DOHH2 (cell line): ENCODE results near the gene CARD14.

Source experiments
- H3F3A ChIP-seq: fragments of 200-600 bp; sonication (generic), shearing (Covaris generic); 2 replicates; pipeline ENCODE4 v1.6.0; 2016; ENCODE audit warnings: antibody characterized with exemption, mild to moderate bottlenecking; ENCODE audit not compliant: control insufficient read depth, insufficient read depth
- H3K27ac ChIP-seq: fragments of 200-600 bp; sonication (generic); 2 replicates; pipeline ENCODE4 v1.5.1; 2014; ENCODE audit warnings: low read depth, mild to moderate bottlenecking, low read length, moderate library complexity
- H3K27me3 ChIP-seq: fragments of 200-600 bp; sonication (generic); 2 replicates; pipeline ENCODE4 v1.6.1; 2014; ENCODE audit warnings: mild to moderate bottlenecking, low read length, mixed read lengths; ENCODE audit not compliant: control insufficient read depth
- H3K36me3 ChIP-seq: fragments of 200-600 bp; sonication (generic); 2 replicates; pipeline ENCODE4 v1.6.1; 2014; ENCODE audit warnings: mild to moderate bottlenecking, low read length, moderate library complexity, mixed read lengths; ENCODE audit not compliant: control insufficient read depth
- H3K4me1 ChIP-seq: fragments of 200-600 bp; sonication (generic); 2 replicates; pipeline ENCODE4 v1.6.1; 2014; ENCODE audit warnings: mild to moderate bottlenecking, low read length, mixed read lengths; ENCODE audit not compliant: control insufficient read depth
- H3K4me2 ChIP-seq: fragments of 200-600 bp; sonication (generic); 2 replicates; pipeline ENCODE4 v1.6.0; 2014; ENCODE audit warnings: mild to moderate bottlenecking, low read length, moderate library complexity
- H3K4me3 ChIP-seq: fragments of 200-600 bp; sonication (generic); 2 replicates; pipeline ENCODE4 v1.5.1; 2014; ENCODE audit warnings: mild to moderate bottlenecking, low read length, mixed read lengths
- H3K79me2 ChIP-seq: fragments of 200-600 bp; sonication (generic); 2 replicates; pipeline ENCODE4 v1.6.1; 2014; ENCODE audit warnings: mild to moderate bottlenecking, low read length, mixed read lengths; ENCODE audit not compliant: control insufficient read depth
- H3K9me2 ChIP-seq: fragments of 200-600 bp; sonication (generic); replicated peaks from 2 replicates; pipeline ENCODE4 v1.6.1; 2014; ENCODE audit warnings: mild to moderate bottlenecking, low read length, mixed read lengths; ENCODE audit not compliant: control insufficient read depth
- H3K9me3 ChIP-seq: fragments of 200-600 bp; sonication (generic); 2 replicates; pipeline ENCODE4 v1.6.1; 2014; ENCODE audit warnings: antibody characterized with exemption, low read length, mixed read lengths; ENCODE audit not compliant: control insufficient read depth, insufficient read depth
- H4K20me1 ChIP-seq: fragments of 200-600 bp; sonication (generic); 2 replicates; pipeline ENCODE4 v1.6.0; 2014; ENCODE audit warnings: low read depth, mild to moderate bottlenecking, antibody characterized with exemption, low read length, moderate library complexity; ENCODE audit not compliant: control insufficient read depth, insufficient read depth
- CTCF ChIP-seq: fragments of 200-600 bp; sonication (generic); IDR thresholded peaks from one replicate; pipeline ENCODE4 v1.5.1; 2014; ENCODE audit warnings: antibody characterized with exemption, mild to moderate bottlenecking, low read depth, low read length; ENCODE audit not compliant: poor library complexity, severe bottlenecking
- EZH2phosphoT487 ChIP-seq: fragments of 200-600 bp; sonication (generic); IDR thresholded peaks from 2 replicates; pipeline ENCODE4 v1.6.1; 2017; ENCODE audit warnings: borderline replicate concordance, mild to moderate bottlenecking, antibody characterized with exemption, low read length, moderate library complexity, mixed read lengths

The CARD14 gene

DNA sequence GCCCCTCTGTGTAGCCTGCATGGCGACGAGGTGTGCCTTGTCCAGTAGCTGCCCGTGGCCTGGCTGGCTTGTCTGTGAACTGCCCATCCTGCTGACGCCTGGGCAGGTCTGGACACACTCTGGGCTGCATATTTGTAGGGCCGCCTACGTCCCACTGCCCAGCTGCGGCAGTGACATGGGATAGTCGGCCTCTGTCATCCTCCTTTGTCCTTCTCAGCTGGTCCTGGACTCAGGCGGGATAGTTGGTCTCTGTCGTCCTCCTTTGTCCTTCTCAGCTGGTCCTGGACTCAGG is 14.5 kb downstream of the CARD14 start:
- Histone ChIP-seq H3F3A (no peaks in the 10 kb centered on the region), H3K4me3 (no peak overlapping the region), H3K79me2 (no peaks in the 10 kb centered on the region), H3K4me2 (no peak overlapping the region), H3K27me3 (no peaks in the 10 kb centered on the region), H3K4me1 (no peaks in the 10 kb centered on the region), H3K9me3 (no peaks in the 10 kb centered on the region), H3K36me3 (no peaks in the 10 kb centered on the region), H3K9me2 (no peaks in the 10 kb centered on the region), H4K20me1 (no peaks in the 10 kb centered on the region), H3K27ac (no peak overlapping the region)
- TF ChIP-seq EZH2phosphoT487 = no peak

GRCh38 chr17:80185968-80186367 is 16.1 kb downstream of the CARD14 start:
- Histone ChIP-seq H3K27me3 (no peaks in the 10 kb centered on the region), H3F3A (no peaks in the 10 kb centered on the region), H3K27ac (no peak overlapping the region), H3K4me3 (no peak overlapping the region), H3K9me2 (no peaks in the 10 kb centered on the region), H3K4me1 (no peaks in the 10 kb centered on the region), H4K20me1 (no peaks in the 10 kb centered on the region), H3K9me3 (no peaks in the 10 kb centered on the region), H3K36me3 (no peaks in the 10 kb centered on the region), H3K79me2 (no peaks in the 10 kb centered on the region), H3K4me2 (no peak overlapping the region)
- no peak for TF ChIP-seq CTCF
- TF ChIP-seq EZH2phosphoT487 = no peak

GRCh38 chr17:80187090-80187489 is 17.3 kb downstream of the CARD14 start:
- TF ChIP-seq CTCF = no peak
- TF ChIP-seq EZH2phosphoT487 = no peak
- no peaks in the 10 kb centered on the region for H3F3A ChIP-seq
- no peaks in the 10 kb centered on the region for H3K9me2 ChIP-seq
- no peaks in the 10 kb centered on the region for H3K9me3 ChIP-seq
- H3K36me3 ChIP-seq = no peaks in the 10 kb centered on the region
- H3K4me3 ChIP-seq = no peak overlapping the region
- no peaks in the 10 kb centered on the region for H3K27me3 ChIP-seq
- no peaks in the 10 kb centered on the region for H3K79me2 ChIP-seq
- H3K4me1 ChIP-seq = no peaks in the 10 kb centered on the region
- no peaks in the 10 kb centered on the region for H4K20me1 ChIP-seq
- H3K27ac ChIP-seq = no peak overlapping the region
- H3K4me2 ChIP-seq = no peak overlapping the region

DNA sequence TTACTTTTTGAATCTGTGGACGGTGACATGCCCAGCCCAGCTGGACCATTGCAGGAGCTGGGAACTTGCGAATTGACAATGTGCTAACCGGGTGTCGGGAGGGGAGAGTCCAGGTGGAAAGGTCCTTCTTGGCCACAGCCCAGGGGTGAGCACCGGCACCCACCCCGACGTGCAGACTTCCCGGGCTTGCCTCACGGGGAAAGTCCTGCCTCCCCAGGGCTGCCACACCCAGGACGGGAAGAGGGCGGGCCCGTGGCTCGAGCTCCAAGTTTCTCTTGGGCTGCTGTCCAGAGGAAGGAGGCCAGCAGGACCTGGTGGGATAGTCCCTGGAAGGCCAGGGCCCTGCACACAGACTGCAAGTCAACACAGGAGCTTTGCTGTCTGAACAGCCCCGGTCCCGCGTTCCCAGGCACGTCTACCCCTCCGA is 17.7 kb downstream of the CARD14 start:
- no peak for TF ChIP-seq EZH2phosphoT487
- no peak for TF ChIP-seq CTCF
- Histone ChIP-seq H3K4me1 (no peaks in the 10 kb centered on the region), H4K20me1 (no peaks in the 10 kb centered on the region), H3K4me2 (no peak overlapping the region), H3K79me2 (no peaks in the 10 kb centered on the region), H3K27me3 (no peaks in the 10 kb centered on the region), H3K9me2 (no peaks in the 10 kb centered on the region), H3K36me3 (no peaks in the 10 kb centered on the region), H3K27ac (no peak overlapping the region), H3K4me3 (no peak overlapping the region), H3F3A (no peaks in the 10 kb centered on the region), H3K9me3 (no peaks in the 10 kb centered on the region)
